ENCODE data around the gene PTPRE. TPM values are rescaled to one million over a fixed set of nuclear protein-coding genes. Genes with fewer than 3 reads are reported as not detected.

The PTPRE gene
- polyA plus RNA-seq, 1 of the 3 experiments (the other 2 are of a cell fraction) = 11.8 TPM

- Histone ChIP-seq H3K79me2 (ENCODE audit: insufficient read depth) (no peaks in the 10 kb centered on the region), H4K20me1 (ENCODE audit: insufficient read depth) (no peaks in the 10 kb centered on the region), H3K4me3 (ENCODE audit: low read depth in 2 of 2, low read length in 1 of 2) (no peak overlapping the region), H3K27me3 (ENCODE audit: insufficient read depth) (no peaks in the 10 kb centered on the region; the same call in 1 of the 2 replicates), H3K4me2 (no peak overlapping the region), H3K36me3 (replicated peaks in 1 of 2; ENCODE audit: control insufficient read depth in 1 of 2, insufficient read depth in 2 of 2, low read length in 1 of 2) (no peaks in the 10 kb centered on the region), H3F3A (replicated peaks; ENCODE audit: insufficient read depth) (no peaks in the 10 kb centered on the region), H3K27ac (ENCODE audit: low read depth in 2 of 2, low read length in 1 of 2) (no peak overlapping the region), H3K9me2 (no peaks in the 10 kb centered on the region), H2AFZ (ENCODE audit: low read depth) (no peak overlapping the region), H3K4me1 (ENCODE audit: control insufficient read depth in 1 of 2, insufficient read depth in 2 of 2, low read depth in 1 of 2, low read length in 1 of 2) (no peaks in the 10 kb centered on the region), H3K9ac (no peak overlapping the region), H3K9me3 (no peaks in the 10 kb centered on the region)
- CTCF ChIA-PET = interaction anchor here (0.5 kb wide), 1 partner anchor 262 kb away, joined by 3 read pairs; no protein-coding TSS in a partner anchor
- WGBS (ENCODE audit: low lambda C conversion rate) = 72% methylated on average over 4 of the region's 4 CpGs
- TF ChIP-seq MAX (IDR thresholded peaks at IDR 0.05; ENCODE audit: low read depth) = no peak
- no peak for TF ChIP-seq MEF2A (IDR thresholded peaks at IDR 0.05; ENCODE audit: borderline replicate concordance, low read depth)
- TF ChIP-seq IRF3 (IDR thresholded peaks at IDR 0.05; ENCODE audit: low read depth, low read length) = no peak
- no peak for TF ChIP-seq EZH2phosphoT487 (IDR thresholded peaks at IDR 0.05; ENCODE audit: borderline replicate concordance, low read depth)
- TF ChIP-seq NFIC (IDR thresholded peaks at IDR 0.05; ENCODE audit: borderline replicate concordance) = no peak
- TF ChIP-seq MXI1 (IDR thresholded peaks at IDR 0.05; ENCODE audit: low read depth, low read length) = no peak
- TF ChIP-seq FOXJ3 (CRISPR knock-in tag; IDR thresholded peaks at IDR 0.05) = no peak
- TF ChIP-seq SIN3A (IDR thresholded peaks at IDR 0.05; ENCODE audit: borderline replicate concordance, low read depth, low read length) = no peak
- TF ChIP-seq RXRA (IDR thresholded peaks at IDR 0.05; ENCODE audit: borderline replicate concordance, low read depth) = no peak
- no peak for DNase-seq
- POLR2A ChIA-PET = no interaction called here
Measured at GRCh38 chr10:127877116-127877515, 29.8 kb upstream of the PTPRE start.

DNA sequence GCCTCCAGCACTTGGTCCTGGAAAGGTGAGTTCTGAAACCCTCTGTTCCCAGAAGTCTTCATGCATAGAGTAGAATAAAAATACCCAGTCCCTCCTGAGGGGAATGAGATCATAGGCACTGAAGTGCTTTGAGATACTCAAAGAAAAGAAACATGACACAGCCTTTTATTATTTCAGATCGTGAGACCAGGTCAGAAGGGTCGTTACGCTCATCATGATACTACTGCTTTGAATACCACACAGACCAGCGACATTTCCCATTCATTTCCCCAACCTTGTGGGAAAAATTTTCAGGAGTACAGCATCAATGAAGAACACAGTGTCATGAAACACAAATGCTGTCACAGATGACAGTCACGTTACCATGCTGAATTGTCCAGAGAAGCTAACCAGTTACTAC is 29.2 kb upstream of the PTPRE start:
- no peaks in the 10 kb centered on the region for H3K79me2 ChIP-seq (ENCODE audit: insufficient read depth)
- 64% methylated on average over 5 of the region's 5 CpGs for WGBS (ENCODE audit: low lambda C conversion rate)
- no peaks in the 10 kb centered on the region for H3F3A ChIP-seq (replicated peaks; ENCODE audit: insufficient read depth)
- no peak overlapping the region for H3K4me3 ChIP-seq (ENCODE audit: low read depth in 2 of 2, low read length in 1 of 2)
- H3K9me3 ChIP-seq = no peaks in the 10 kb centered on the region
- no peak overlapping the region for H2AFZ ChIP-seq (ENCODE audit: low read depth)
- no peaks in the 10 kb centered on the region for H3K36me3 ChIP-seq (replicated peaks in 1 of 2; ENCODE audit: control insufficient read depth in 1 of 2, insufficient read depth in 2 of 2, low read length in 1 of 2)
- ChIA-PET CTCF (no interaction called here), POLR2A (no interaction called here)
- no peaks in the 10 kb centered on the region for H4K20me1 ChIP-seq (ENCODE audit: insufficient read depth)
- H3K4me1 ChIP-seq (ENCODE audit: control insufficient read depth in 1 of 2, insufficient read depth in 2 of 2, low read depth in 1 of 2, low read length in 1 of 2) = no peaks in the 10 kb centered on the region
- H3K9ac ChIP-seq = no peak overlapping the region
- no peaks in the 10 kb centered on the region; the same call in 1 of the 2 replicates for H3K27me3 ChIP-seq (ENCODE audit: insufficient read depth)
- no peaks in the 10 kb centered on the region for H3K9me2 ChIP-seq
- H3K4me2 ChIP-seq = no peak overlapping the region
- H3K27ac ChIP-seq (ENCODE audit: low read depth in 2 of 2, low read length in 1 of 2) = no peak overlapping the region
- TF ChIP-seq FOSL2 (IDR thresholded peaks at IDR 0.05; ENCODE audit: borderline replicate concordance, low read depth) (no peak), POLR2AphosphoS5 (IDR thresholded peaks at IDR 0.05; ENCODE audit: low read depth, low read length) (no peak), EZH2phosphoT487 (IDR thresholded peaks at IDR 0.05; ENCODE audit: borderline replicate concordance, low read depth) (no peak), REST (IDR thresholded peaks at IDR 0.05; ENCODE audit: low read depth, low read length) (no peak), GABPA (IDR thresholded peaks at IDR 0.05; ENCODE audit: low read depth) (no peak), ELF1 (IDR thresholded peaks at IDR 0.05) (no peak), TAF1 (IDR thresholded peaks at IDR 0.05; ENCODE audit: borderline replicate concordance, low read depth, low read length) (no peak), SMC3 (IDR thresholded peaks at IDR 0.05; ENCODE audit: low read depth, low read length) (no peak), GATA2 (CRISPR knock-in tag; IDR thresholded peaks at IDR 0.05) (no peak), FOXM1 (IDR thresholded peaks at IDR 0.05; ENCODE audit: low read depth) (no peak), NRF1 (IDR thresholded peaks at IDR 0.05; ENCODE audit: low read depth, low read length) (no peak), RFX5 (IDR thresholded peaks at IDR 0.05; ENCODE audit: low read length) (no peak)
- TF ChIP-seq, protein P1, sequence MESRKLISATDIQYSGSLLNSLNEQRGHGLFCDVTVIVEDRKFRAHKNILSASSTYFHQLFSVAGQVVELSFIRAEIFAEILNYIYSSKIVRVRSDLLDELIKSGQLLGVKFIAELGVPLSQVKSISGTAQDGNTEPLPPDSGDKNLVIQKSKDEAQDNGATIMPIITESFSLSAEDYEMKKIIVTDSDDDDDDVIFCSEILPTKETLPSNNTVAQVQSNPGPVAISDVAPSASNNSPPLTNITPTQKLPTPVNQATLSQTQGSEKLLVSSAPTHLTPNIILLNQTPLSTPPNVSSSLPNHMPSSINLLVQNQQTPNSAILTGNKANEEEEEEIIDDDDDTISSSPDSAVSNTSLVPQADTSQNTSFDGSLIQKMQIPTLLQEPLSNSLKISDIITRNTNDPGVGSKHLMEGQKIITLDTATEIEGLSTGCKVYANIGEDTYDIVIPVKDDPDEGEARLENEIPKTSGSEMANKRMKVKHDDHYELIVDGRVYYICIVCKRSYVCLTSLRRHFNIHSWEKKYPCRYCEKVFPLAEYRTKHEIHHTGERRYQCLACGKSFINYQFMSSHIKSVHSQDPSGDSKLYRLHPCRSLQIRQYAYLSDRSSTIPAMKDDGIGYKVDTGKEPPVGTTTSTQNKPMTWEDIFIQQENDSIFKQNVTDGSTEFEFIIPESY (IDR thresholded peaks at IDR 0.05; ENCODE audit: borderline replicate concordance, low read depth) = no peak
- DNase-seq = no peak
